SK-N-SH treated with all-trans-retinoic acid at 6 μM for 48 hours (cell line): ENCODE measurements around the gene SMARCAL1.

Experiments used
- ESRRG ChIP-seq: fragments of 250-450 bp; sonication (Bioruptor Pico); IDR thresholded peaks from 2 replicates; pipeline ENCODE4 v1.6.1; 2021; ENCODE audit warnings: mild to moderate bottlenecking
- SNAI2 ChIP-seq: fragments of 250-450 bp; sonication (Bioruptor Pico); IDR thresholded peaks from 2 replicates; pipeline ENCODE4 v1.5.0; 2020; ENCODE audit warnings: mild to moderate bottlenecking, moderate library complexity

- no peak for TF ChIP-seq SNAI2 (CRISPR knock-in tag)
- TF ChIP-seq ESRRG (CRISPR knock-in tag) = no peak
Measured at GRCh38 chr2:216372761-216373291, 39.5 kb upstream of the SMARCAL1 start.
